K562 (cell line): ENCODE results near the gene MBOAT1. TPM values are rescaled to one million over a fixed set of nuclear protein-coding genes. Genes with fewer than 3 reads are reported as not detected.
A peak's percentile ranks its signal among the peaks of the same experiment; 100 is the strongest.

Experiments
- EHMT2 ChIP-seq: fragments of 450-650 bp; IDR thresholded peaks from 2 replicates; pipeline ENCODE4 v1.6.1; 2018; ENCODE audit warnings: antibody characterized with exemption
- LEF1 ChIP-seq: fragments of 450-650 bp; IDR thresholded peaks from 2 replicates; pipeline ENCODE4 v1.6.1; 2016; ENCODE audit warnings: mild to moderate bottlenecking
- MTA2 ChIP-seq: fragments of 450-650 bp; IDR thresholded peaks from 2 replicates; pipeline ENCODE4 v1.6.1; 2016; ENCODE audit warnings: low read depth
- MYNN ChIP-seq, 2 experiments: sonication (generic); formaldehyde crosslinking in 1 of 2; IDR thresholded peaks; 2 replicates each; pipeline versions ENCODE4 v1.5.0 to v1.6.1; 2016 to 2020; ENCODE audit warnings: antibody characterized with exemption in 1 of 2, missing genetic modification reagents in 1 of 2
- NR2C2 ChIP-seq, 2 experiments: fragments of 200-800 bp in 1 of 2; sonication (Bioruptor generic) in 1 of 2; sonication (generic) in 1 of 2; formaldehyde crosslinking in 1 of 2; IDR thresholded peaks; 2 replicates each; pipeline versions ENCODE4 v1.6.1 to v1.8.0; 2016 to 2022; ENCODE audit warnings: mild to moderate bottlenecking in 1 of 2, missing compliant biosample characterization in 1 of 2, missing genetic modification characterization in 1 of 2, missing genetic modification reagents in 1 of 2
- TEAD1 ChIP-seq, 2 experiments: fragments of 450-650 bp in 1 of 2; sonication (generic) in 1 of 2; formaldehyde crosslinking; IDR thresholded peaks; 2 replicates each; pipeline versions ENCODE4 v1.4.0 to v1.8.0; 2020 to 2022; ENCODE audit warnings: mild to moderate bottlenecking in 2 of 2, missing genetic modification reagents in 1 of 2
- TOE1 ChIP-seq, 2 experiments: fragments of 450-650 bp in 1 of 2; sonication (generic) in 1 of 2; formaldehyde crosslinking in 1 of 2; IDR thresholded peaks; 2 replicates each; pipeline versions ENCODE4 v1.7.1 to v1.8.0; 2016 to 2022; ENCODE audit warnings: borderline replicate concordance in 2 of 2, mild to moderate bottlenecking in 2 of 2, antibody characterized with exemption in 1 of 2, inconsistent platforms in 1 of 2, low read depth in 1 of 2, missing genetic modification reagents in 1 of 2, moderate library complexity in 1 of 2
- XRCC5 ChIP-seq: fragments of 200-400 bp; formaldehyde crosslinking; IDR thresholded peaks from 2 replicates; pipeline ENCODE4 v1.6.1; 2017; ENCODE audit warnings: low read depth, mild to moderate bottlenecking, low read length
- ZBTB34 ChIP-seq: fragments of 250-450 bp; sonication (Bioruptor Pico); IDR thresholded peaks from 2 replicates; pipeline ENCODE4 v1.8.0; 2021; ENCODE audit warnings: mild to moderate bottlenecking, moderate library complexity
- ZMIZ1 ChIP-seq, 2 experiments: fragments of 150-350 bp in 1 of 2; IDR thresholded peaks; 2 replicates each; pipeline ENCODE4 v1.6.1; 2012 to 2016; ENCODE audit warnings: low read depth in 2 of 2, low read length in 2 of 2, mild to moderate bottlenecking in 1 of 2, moderate library complexity in 1 of 2
- ZNF280B ChIP-seq: fragments of 250-450 bp; sonication (Bioruptor Pico); IDR thresholded peaks from 2 replicates; pipeline ENCODE4 v1.5.1; 2021; ENCODE audit warnings: mild to moderate bottlenecking
- ZNF592 ChIP-seq: fragments of 450-650 bp; IDR thresholded peaks from 2 replicates; pipeline ENCODE4 v1.6.1; 2017; ENCODE audit warnings: antibody characterized with exemption, mild to moderate bottlenecking
- polyA plus RNA-seq, 8 experiments: library from polyadenylated mRNA; depleted of rRNA in 4 of 8; stranded (reverse) in 5 of 8; unstranded in 3 of 8; fragments of >200 nt; fragmentation: Nextera tagmentation in 2 of 8; fragmentation: Illumina TruSeq in 1 of 8; extraction: Ambion mirVana in 2 of 8; extraction: Trizol in 1 of 8; gene quantifications; 2 replicates each; pipeline versions ENCODE4 v1.2.1 to v1.2.3, GENCODE V29; 2011 to 2014; ENCODE audit warnings: inconsistent platforms in 1 of 8, missing spikeins in 1 of 8
- total RNA-seq, 7 experiments: library from RNA; depleted of rRNA in 6 of 7; stranded (reverse); fragments of >200 nt in 6 of 7; fragmentation: Illumina TruSeq in 2 of 7; extraction: Trizol in 2 of 7; gene quantifications; 2 replicates each; pipeline versions ENCODE4 v1.2.1 to v1.2.3, GENCODE V29; 2011 to 2021; ENCODE audit warnings: low replicate concordance in 1 of 7

MBOAT1 gene
- total and polyA plus RNA-seq, 9 of the 15 experiments (the other 6 are each of a cell fraction or from before 2014, with no cell fraction given) = 0.13 to 16.5 (median 10.3) TPM

- no peak for TF ChIP-seq ZMIZ1 (IDR thresholded peaks at IDR 0.05; ENCODE audit: low read depth in 2 of 2, low read length in 2 of 2)
- peak; percentile 29; the same call in 1 of the 2 replicates for TF ChIP-seq NR2C2 (CRISPR knock-in tag; IDR thresholded peaks at IDR 0.05)
- TF ChIP-seq NR2C2 (tag; IDR thresholded peaks at IDR 0.05) = no peak
- peak; percentile 12; the same call in 1 of the 2 replicates for TF ChIP-seq MYNN (IDR thresholded peaks at IDR 0.05)
- no peak for TF ChIP-seq MYNN (CRISPR knock-in tag; IDR thresholded peaks at IDR 0.05)
- TF ChIP-seq TOE1 (IDR thresholded peaks at IDR 0.05; ENCODE audit: borderline replicate concordance) = 0 out of 2 replicates have a peak, but pooled peaks have one; percentile 29
- no peak for TF ChIP-seq TOE1 (CRISPR knock-in tag; IDR thresholded peaks at IDR 0.05; ENCODE audit: borderline replicate concordance, low read depth)
- TF ChIP-seq ZBTB34 (CRISPR knock-in tag) = 0 out of 2 replicates have a peak, but pooled peaks have one; percentile 42
- TF ChIP-seq XRCC5 = no peak
- 0 out of 2 replicates have a peak, but pooled peaks have one; percentile 25 for TF ChIP-seq MTA2
- TF ChIP-seq EHMT2 = 0 out of 2 replicates have a peak, but pooled peaks have one; percentile 38
- TF ChIP-seq TEAD1 (CRISPR knock-in tag; IDR thresholded peaks at IDR 0.05) = peak in 1 of 2 experiments; percentile 78; a peak in 1 of 4 replicates
- TF ChIP-seq ZNF280B = no peak
- TF ChIP-seq ZNF592 = 0 out of 2 replicates have a peak, but pooled peaks have one; percentile 9
- 0 out of 2 replicates have a peak, but pooled peaks have one; percentile 21 for TF ChIP-seq LEF1
Measured at GRCh38 chr6:20211941-20212391, 303 bp downstream of the MBOAT1 start (continued).
